NCI-H1436 (cell line): ENCODE results near the gene ERF.
"Not testable (repeated sequence)": the region's sequence is repeated elsewhere in the genome, so short reads cannot be mapped to it uniquely, and the experiment has no call there.

Source experiments
- DNase-seq: peaks from one replicate; lab custom pipeline; 2025; lab: John Stamatoyannopoulos, UW

Gene ERF

GRCh38 chr19:42275517-42275916, 20.6 kb upstream of the ERF start:
- DNase-seq, result no peak

DNA sequence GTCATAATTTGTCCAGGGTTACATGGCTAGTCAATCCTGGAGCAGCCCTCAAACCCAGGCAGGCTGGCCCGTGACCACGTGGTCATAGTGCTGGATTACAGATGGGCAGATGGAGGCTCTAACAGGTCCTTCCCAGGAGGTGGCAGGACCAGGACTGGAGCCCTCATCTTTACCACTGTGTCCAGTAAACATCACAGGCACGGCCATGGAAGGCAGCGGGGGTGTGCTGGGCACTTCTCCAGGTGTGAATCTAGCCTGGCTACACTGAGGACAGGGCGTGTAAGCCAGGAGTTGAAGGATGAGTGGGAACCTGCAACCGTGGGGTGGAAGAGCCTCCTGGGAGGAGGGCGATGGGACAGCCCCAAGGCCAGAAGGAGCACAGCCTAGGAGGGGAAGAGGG, 20.2 kb upstream of the ERF start:
- DNase-seq, result no peak

DNA sequence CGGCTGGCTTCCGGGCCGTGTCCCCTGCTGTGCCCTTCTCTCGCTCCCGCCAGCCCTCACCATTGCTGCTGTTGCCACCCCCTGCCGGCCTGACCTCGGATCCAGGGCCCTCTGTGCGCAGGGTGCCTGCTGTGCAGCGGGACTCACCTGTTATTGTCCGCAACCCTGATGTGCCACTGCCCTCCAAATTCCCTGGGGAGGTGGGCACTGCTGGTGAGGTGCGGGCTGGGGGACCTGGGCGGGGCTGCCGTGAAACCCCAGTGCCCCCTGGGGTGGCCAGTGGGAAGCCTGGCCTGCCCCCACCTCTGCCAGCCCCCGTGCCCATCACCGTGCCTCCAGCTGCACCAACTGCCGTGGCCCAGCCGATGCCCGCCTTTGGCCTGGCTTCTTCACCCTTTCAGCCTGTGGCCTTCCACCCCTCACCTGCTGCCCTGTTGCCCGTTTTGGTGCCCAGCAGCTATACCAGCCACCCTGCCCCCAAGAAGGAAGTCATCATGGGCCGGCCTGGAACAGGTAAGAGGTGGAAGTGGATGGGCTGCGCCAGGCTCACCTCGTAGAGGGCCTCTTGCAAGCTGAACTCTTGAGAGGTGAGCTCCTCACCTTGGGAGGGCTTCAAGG, 19.2 kb upstream of the ERF start:
- DNase-seq, result no peak

- DNase-seq, result no peak
Measured at GRCh38 chr19:42273407-42274064, 18.6 kb upstream of the ERF start.

GRCh38 chr19:42272989-42273406, 18.1 kb upstream of the ERF start:
- DNase-seq, result no peak

- no peak for DNase-seq
Measured at GRCh38 chr19:42272535-42272897, 17.6 kb upstream of the ERF start.

DNA sequence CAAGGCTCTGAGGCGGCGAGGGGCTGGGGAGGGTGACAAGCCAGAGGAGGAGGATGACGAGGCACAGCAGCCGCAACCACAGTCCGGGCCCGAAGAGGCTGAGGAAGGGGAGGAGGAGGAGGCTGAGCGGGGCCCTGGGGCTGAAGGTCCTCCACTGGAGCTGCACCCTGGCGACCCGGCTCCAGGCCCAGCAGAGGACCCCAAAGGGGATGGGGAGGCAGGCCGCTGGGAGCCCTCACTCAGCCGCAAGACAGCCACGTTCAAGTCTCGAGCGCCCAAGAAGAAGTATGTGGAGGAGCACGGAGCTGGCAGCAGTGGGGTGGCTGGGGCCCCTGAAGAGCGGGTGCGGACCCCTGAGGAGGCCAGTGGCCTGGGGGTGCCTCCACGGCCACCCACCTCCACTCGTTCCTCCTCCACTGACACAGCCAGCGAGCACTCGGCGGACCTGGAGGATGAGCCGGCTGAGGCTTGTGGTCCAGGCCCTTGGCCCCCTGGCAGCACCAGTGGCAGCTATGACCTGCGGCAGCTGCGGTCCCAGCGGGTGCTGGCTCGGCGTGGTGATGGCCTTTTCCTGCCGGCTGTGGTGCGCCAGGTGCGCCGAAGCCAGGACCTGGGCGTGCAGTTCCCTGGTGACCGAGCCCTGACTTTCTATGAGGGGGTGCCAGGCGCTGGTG, 17.1 kb upstream of the ERF start:
- no peak for DNase-seq

DNA sequence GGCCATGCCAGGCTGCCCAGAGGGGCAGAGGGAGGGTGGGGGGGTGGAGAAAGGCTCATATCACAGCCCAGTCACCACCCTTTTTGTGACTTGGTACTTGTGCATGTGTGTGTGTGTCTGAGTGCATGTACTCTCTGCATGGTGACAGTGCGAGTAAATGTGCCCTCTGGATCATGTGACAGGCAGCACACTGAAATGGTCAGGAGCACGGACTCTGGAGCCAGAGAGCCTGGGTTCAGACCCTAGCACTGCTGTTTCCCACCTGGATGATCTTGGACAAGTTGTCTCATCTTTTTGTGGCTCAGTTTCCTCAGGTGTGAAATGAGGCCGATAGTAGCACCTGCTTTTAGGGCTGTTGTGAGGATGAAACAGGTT, 16.1 kb upstream of the ERF start:
- DNase-seq, result no peak

GRCh38 chr19:42270346-42271044, 15.6 kb upstream of the ERF start:
- peak; percentile 8 for DNase-seq

DNA sequence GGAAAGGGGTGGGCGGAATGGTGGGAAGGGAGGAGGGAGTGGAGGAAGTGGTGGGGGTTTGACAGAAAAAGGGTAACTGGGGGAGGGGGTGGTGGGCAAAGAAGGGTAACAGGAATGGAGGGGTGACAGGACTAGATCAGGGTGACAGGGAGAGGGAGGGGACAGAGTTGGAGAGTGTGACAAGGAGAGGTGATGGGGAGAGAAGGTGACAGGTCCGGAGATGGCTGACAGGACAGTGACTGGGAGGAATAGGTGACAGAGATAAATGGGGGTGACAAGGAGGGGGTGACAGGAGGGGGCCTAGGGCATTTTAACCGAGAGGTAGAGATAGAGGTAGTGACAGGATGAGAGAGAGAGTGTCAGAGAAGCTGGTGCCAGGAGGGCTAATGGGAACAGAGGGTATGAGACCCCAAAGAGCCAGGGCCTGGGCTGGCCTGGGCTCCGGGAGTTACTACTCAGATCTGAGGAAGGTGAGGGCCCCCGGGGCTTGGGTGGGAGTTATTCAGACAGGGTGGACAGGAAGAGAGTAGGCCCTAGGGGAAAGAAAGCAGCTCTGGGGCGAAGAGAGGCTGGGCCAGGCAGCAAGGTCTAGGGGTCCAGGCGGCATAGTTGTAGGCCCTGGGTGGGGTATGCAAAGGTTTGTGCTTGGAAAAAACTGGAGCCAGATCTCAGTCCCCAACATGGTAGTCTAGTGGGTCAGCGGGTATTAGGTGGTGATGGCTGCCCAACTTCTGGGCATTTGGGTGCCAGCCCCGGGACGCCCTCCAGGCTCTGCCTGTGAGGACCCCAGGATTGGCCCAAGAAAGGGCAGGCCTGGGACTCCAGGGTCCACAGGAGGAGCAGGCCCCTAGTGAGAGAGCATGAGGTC, 14.8 kb upstream of the ERF start:
- no peak for DNase-seq

DNA sequence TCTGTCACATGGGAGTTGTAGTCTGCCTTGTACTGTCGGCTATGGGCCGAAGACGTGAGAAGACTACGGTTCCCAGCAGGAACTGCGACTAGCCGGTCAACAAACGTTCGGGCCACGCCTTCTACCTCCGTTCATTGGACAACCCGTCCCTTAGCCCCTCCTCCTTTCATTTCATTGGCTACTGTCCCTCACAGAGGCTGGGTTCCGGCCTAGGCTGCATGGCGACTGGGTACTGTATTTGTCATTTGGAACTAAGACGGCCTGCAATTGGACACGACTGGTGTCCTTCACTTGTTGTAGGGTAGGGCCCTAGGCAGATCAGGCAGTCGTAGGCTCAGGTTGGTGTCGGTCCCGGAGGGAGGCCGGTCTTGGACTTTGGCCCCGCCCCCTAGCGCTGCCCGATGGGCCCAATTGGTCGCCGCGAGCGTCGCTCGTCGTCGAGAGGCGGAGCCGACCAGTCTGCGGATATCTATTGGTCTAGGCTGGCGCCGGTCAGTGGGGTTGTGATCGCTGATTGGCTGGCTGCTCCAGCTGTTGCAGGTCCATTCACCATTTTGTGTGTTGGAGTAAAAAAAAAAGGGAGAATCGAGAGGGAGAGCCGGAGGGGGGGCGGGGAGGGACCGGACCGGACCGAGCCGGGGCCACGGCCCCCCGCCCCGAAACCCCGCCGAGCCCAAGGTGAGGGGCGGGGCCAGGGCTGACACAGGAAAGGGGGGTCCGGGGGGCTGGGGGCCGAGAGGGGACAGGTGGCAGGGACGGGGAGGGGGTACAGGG, 14.0 kb upstream of the ERF start, which contains the start of gene CIC:
TSS of gene CIC (plus strand) at position 549 of the 774 bp plus-strand sequence. CDS start 2,532 bp downstream, outside the sequence.
- DNase-seq, result peak; percentile 100

GRCh38 chr19:42268142-42268703, 13.3 kb upstream of the ERF start:
- DNase-seq, result peak; percentile 100

DNA sequence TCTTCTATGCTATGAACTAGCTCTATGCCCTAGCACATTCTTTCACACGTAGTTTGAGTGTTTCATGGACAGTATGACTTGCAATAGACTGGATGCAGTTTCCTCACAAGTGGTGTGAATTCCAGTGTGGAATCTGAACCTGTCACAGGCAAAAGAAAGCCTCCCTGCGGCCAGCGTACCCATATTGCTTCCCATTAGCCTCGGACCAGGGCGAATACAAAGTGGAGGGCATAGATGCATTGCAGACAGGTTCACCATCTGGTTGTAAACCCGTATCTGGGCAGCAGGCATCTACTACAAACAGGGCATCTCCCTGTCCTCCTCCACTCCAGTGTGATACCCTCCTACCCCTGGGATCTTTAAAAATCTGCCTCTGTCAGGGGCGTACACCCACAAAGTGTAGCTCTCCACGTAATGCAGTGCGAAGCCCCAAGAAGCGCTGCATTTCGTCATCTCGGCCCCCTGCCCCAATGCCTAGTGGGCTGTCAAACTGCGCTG, 12.8 kb upstream of the ERF start:
- DNase-seq, result no peak

DNA sequence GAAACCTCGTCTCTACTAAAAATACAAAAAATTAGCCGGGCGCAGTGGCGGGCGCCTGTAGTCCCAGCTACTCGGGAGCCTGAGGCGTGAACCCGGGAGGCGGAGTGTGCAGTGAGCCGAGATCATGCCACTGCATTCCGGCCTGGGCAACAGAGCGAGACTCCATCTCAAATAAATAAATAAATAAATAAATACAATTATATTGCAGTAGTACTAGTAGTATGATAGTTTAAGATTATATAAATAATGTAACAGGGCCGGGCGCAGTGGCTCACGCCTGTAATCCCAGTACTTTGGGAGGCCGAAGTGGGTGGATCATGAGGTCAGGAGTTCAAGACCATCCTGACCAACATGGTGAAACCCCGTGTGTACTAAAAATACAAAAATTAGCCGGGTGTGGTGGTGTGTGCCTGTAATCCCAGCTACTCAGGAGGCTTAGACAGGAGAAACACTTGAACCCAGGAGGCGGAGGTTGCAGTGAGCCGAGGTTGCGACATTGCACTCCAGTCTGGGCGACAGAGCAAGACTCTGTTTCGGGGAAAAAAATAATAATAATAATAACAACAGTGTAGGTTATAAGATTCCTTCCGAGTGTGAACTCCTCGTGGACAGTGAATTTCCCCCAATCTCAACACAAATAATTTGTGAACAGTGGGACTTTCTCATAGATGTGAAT, 12.1 kb upstream of the ERF start:
- not testable (repeated sequence) for DNase-seq

DNA sequence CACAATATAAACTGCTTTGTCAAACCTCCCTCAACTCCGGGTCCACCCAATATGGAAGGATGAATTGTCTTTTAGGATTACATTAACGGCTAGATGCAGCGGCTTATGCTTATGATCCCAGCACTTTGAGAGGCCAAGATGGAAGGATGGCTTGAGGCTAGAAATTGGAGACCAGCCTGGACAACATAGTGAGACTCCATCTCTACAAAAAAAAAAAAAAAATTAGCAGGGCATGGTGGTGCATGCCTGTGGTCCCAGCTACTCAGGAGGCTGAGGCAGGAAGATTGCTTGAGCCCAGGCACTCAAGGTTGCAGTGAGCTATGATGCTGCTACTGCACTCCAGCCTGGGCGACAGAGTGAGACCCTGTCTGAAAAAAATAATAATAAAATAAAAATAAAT, 11.2 kb upstream of the ERF start:
- not testable (repeated sequence) for DNase-seq

DNA sequence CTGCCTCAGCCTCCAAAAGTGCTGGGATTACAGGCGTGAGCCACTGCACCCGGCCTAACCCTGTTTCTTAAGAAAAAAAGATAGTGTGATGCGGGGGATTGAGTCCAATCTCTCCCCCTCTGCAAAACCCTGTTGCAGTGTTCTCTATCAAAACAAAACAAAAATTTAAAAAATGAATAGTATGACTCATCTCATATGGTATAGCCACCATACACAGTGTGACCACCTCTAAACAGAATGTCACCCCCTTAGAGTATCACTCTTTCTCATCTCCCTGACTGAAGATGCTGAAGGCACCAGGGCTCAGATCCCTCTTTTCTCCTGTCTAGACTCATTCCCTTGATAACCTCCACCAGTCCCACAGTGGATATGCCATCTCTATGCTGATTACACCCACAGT, 6.8 kb upstream of the ERF start:
- no peak for DNase-seq

DNA sequence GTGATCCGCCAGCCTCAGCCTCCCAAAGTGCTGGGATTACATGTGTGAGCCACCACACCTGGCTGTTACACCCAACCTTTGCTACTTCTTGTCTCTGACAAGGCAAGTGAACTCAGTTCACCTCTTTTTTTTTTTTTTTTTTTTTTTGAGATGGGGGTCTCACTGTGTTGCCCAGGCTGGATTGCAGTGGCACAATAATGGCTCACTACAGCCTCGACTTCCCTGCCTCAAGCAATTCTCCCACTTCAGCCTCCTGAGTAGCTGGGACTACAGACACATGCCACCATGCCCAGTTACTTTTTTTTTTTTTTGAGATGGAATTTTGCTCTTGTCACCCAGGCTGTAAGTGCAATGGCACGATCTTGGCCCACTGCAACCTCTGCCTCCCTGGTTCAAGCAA, 2.9 kb upstream of the ERF start:
- DNase-seq, result not testable (repeated sequence)

GRCh38 chr19:42255766-42256745, 1.1 kb upstream of the ERF start:
- peak; percentile 14 for DNase-seq
